Astrocyte (in vitro differentiated cells and primary cell): ENCODE measurements around the gene MYO9A. TPM values are rescaled to one million over a fixed set of nuclear protein-coding genes. Genes with fewer than 3 reads are reported as not detected.

Experiments used
- DNase-seq: peaks from one replicate; pipeline ENCODE4 v3.0.0-alpha.2; 2010; ENCODE audit warnings: low read depth
- FAIRE-seq: peaks from 2 replicates; lab custom pipeline; 2011; peaks lifted over from hg19 to GRCh38; lab: Jason Lieb, UNC
- H2AFZ ChIP-seq: 2 replicates; pipeline ENCODE4 v1.6.0; 2012; ENCODE audit warnings: low read depth, low read length, inconsistent platforms
- H3K27ac ChIP-seq: 2 replicates; pipeline ENCODE4 v1.5.1; 2011; ENCODE audit warnings: low read depth, low read length, inconsistent platforms
- H3K27me3 ChIP-seq: 2 replicates; pipeline ENCODE4 v1.6.0; 2011; ENCODE audit warnings: low read length, inconsistent platforms; ENCODE audit not compliant: insufficient read depth
- H3K36me3 ChIP-seq: 2 replicates; pipeline ENCODE4 v1.5.1; 2011; ENCODE audit warnings: low read length, inconsistent platforms; ENCODE audit not compliant: insufficient read depth
- H3K4me1 ChIP-seq: 2 replicates; pipeline ENCODE4 v1.5.1; 2011; ENCODE audit warnings: low read length, inconsistent platforms; ENCODE audit not compliant: insufficient read depth
- H3K4me2 ChIP-seq: 2 replicates; pipeline ENCODE4 v1.6.0; 2012; ENCODE audit warnings: low read length, inconsistent platforms
- H3K4me3 ChIP-seq: 2 replicates; pipeline ENCODE4 v1.5.1; 2011; ENCODE audit warnings: low read depth, mild to moderate bottlenecking, low read length, inconsistent platforms; ENCODE audit not compliant: insufficient read depth
- H3K79me2 ChIP-seq: 2 replicates; pipeline ENCODE4 v1.6.0; 2012; ENCODE audit warnings: mild to moderate bottlenecking, low read length, inconsistent platforms; ENCODE audit not compliant: insufficient read depth
- H3K9ac ChIP-seq: 2 replicates; pipeline ENCODE4 v1.6.0; 2012; ENCODE audit warnings: mild to moderate bottlenecking, low read length, inconsistent platforms
- H3K9me3 ChIP-seq: 2 replicates; pipeline ENCODE4 v1.5.1; 2012; ENCODE audit warnings: low read depth, mild to moderate bottlenecking, low read length, inconsistent platforms; ENCODE audit not compliant: insufficient read depth
- H4K20me1 ChIP-seq: 2 replicates; pipeline ENCODE4 v1.6.0; 2012; ENCODE audit warnings: low read length, inconsistent platforms; ENCODE audit not compliant: insufficient read depth
- H3K27ac Mint-ChIP-seq: one replicate; pipeline ENCODE4 v1.8.0; 2021; ENCODE audit warnings: mild to moderate bottlenecking, mixed read lengths; ENCODE audit not compliant: unreplicated experiment
- H3K27me3 Mint-ChIP-seq: one replicate; pipeline ENCODE4 v1.8.0; 2021; ENCODE audit warnings: low read depth, mixed read lengths; ENCODE audit not compliant: unreplicated experiment
- H3K36me3 Mint-ChIP-seq: one replicate; pipeline ENCODE4 v1.8.0; 2021; ENCODE audit warnings: low read depth, mixed read lengths; ENCODE audit not compliant: unreplicated experiment
- H3K4me1 Mint-ChIP-seq: one replicate; pipeline ENCODE4 v1.8.0; 2021; ENCODE audit warnings: low read depth, mixed read lengths; ENCODE audit not compliant: unreplicated experiment
- H3K4me3 Mint-ChIP-seq: one replicate; pipeline ENCODE4 v1.8.0; 2021; ENCODE audit warnings: mild to moderate bottlenecking, moderate library complexity, mixed read lengths; ENCODE audit not compliant: unreplicated experiment
- H3K9me3 Mint-ChIP-seq: one replicate; pipeline ENCODE4 v1.8.0; 2021; ENCODE audit warnings: mild to moderate bottlenecking, mixed read lengths; ENCODE audit not compliant: unreplicated experiment
- CTCF ChIP-seq: IDR thresholded peaks from 2 replicates; pipeline ENCODE4 v1.5.1; 2011; ENCODE audit warnings: low read depth, mild to moderate bottlenecking, inconsistent platforms, low read length, moderate library complexity; ENCODE audit not compliant: insufficient read depth
- EZH2 ChIP-seq: IDR thresholded peaks from 2 replicates; pipeline ENCODE4 v1.6.1; 2012; ENCODE audit warnings: mild to moderate bottlenecking, low read length, inconsistent platforms; ENCODE audit not compliant: insufficient read depth
- total RNA-seq: library from RNA; stranded (reverse); gene quantifications from 2 replicates; pipeline ENCODE4 v1.2.1, GENCODE V29; 2021

The MYO9A gene
- total RNA-seq, 1 donor from 2014 or later, result 26.4 TPM

- no peak overlapping the region for H3K4me3 ChIP-seq
- no peaks in the 10 kb centered on the region for H3K27me3 ChIP-seq
- H2AFZ ChIP-seq, result no peak overlapping the region
- DNase-seq, result no peak
- peaks cover 2% of the 10 kb centered on the region for H3K36me3 Mint-ChIP-seq
- no peaks in the 10 kb centered on the region for H4K20me1 ChIP-seq
- H3K79me2 ChIP-seq, result no peaks in the 10 kb centered on the region
- TF ChIP-seq EZH2 (no peak), CTCF (no peak)
- no peak overlapping the region for H3K4me3 Mint-ChIP-seq
- no peak overlapping the region for H3K4me2 ChIP-seq
- no peak for FAIRE-seq
- H3K9me3 ChIP-seq, result no peaks in the 10 kb centered on the region
- no peak overlapping the region for H3K27ac ChIP-seq
- no peaks in the 10 kb centered on the region for H3K36me3 ChIP-seq
- H3K9me3 Mint-ChIP-seq, result no peaks in the 10 kb centered on the region
- no peak overlapping the region for H3K9ac ChIP-seq
- no peaks in the 10 kb centered on the region for H3K27me3 Mint-ChIP-seq
- no peak overlapping the region for H3K27ac Mint-ChIP-seq
- no peaks in the 10 kb centered on the region for H3K4me1 Mint-ChIP-seq
- no peaks in the 10 kb centered on the region for H3K4me1 ChIP-seq
Observed at GRCh38 chr15:71939981-71940588, 177.9 kb downstream of the MYO9A start.

- DNase-seq (no peak), FAIRE-seq (no peak)
- Histone ChIP-seq H3K27me3 (no peaks in the 10 kb centered on the region), H3K4me2 (no peak overlapping the region), H3K9ac (no peak overlapping the region), H2AFZ (no peak overlapping the region), H3K4me3 (no peak overlapping the region), H4K20me1 (no peaks in the 10 kb centered on the region), H3K27ac (no peak overlapping the region), H3K4me1 (no peaks in the 10 kb centered on the region), H3K9me3 (no peaks in the 10 kb centered on the region), H3K36me3 (peaks cover 6% of the 10 kb centered on the region), H3K79me2 (no peaks in the 10 kb centered on the region)
- Mint-ChIP-seq H3K36me3 (peaks cover 6% of the 10 kb centered on the region), H3K4me1 (no peaks in the 10 kb centered on the region), H3K27me3 (no peaks in the 10 kb centered on the region), H3K4me3 (no peak overlapping the region), H3K27ac (no peak overlapping the region), H3K9me3 (no peaks in the 10 kb centered on the region)
- TF ChIP-seq CTCF (no peak), EZH2 (no peak)
Observed at GRCh38 chr15:71937650-71938311, 180.2 kb downstream of the MYO9A start.

GRCh38 chr15:71934446-71934845, 183.5 kb downstream of the MYO9A start:
- Histone ChIP-seq H4K20me1 (no peaks in the 10 kb centered on the region), H3K79me2 (no peaks in the 10 kb centered on the region), H3K27ac (no peak overlapping the region), H3K9ac (no peak overlapping the region), H3K9me3 (peaks cover 4% of the 10 kb centered on the region), H2AFZ (no peak overlapping the region), H3K4me1 (no peaks in the 10 kb centered on the region), H3K36me3 (peaks cover 22% of the 10 kb centered on the region), H3K4me3 (no peak overlapping the region), H3K27me3 (no peaks in the 10 kb centered on the region), H3K4me2 (no peak overlapping the region)
- Mint-ChIP-seq H3K4me3 (no peak overlapping the region), H3K36me3 (peaks cover 26% of the 10 kb centered on the region), H3K4me1 (no peaks in the 10 kb centered on the region), H3K9me3 (no peaks in the 10 kb centered on the region), H3K27me3 (no peaks in the 10 kb centered on the region), H3K27ac (no peak overlapping the region)
- TF ChIP-seq CTCF (no peak), EZH2 (no peak)
- DNase-seq, result no peak
- no peak for FAIRE-seq
